ENCODE data around the gene ASIC2. TPM values are rescaled to one million over a fixed set of nuclear protein-coding genes. Genes with fewer than 3 reads are reported as not detected.

ASIC2 gene
- total and polyA plus RNA-seq, 2 donors (not counting 3 experiments of a cell fraction or from before 2014, with no cell fraction given) = not detected

DNA sequence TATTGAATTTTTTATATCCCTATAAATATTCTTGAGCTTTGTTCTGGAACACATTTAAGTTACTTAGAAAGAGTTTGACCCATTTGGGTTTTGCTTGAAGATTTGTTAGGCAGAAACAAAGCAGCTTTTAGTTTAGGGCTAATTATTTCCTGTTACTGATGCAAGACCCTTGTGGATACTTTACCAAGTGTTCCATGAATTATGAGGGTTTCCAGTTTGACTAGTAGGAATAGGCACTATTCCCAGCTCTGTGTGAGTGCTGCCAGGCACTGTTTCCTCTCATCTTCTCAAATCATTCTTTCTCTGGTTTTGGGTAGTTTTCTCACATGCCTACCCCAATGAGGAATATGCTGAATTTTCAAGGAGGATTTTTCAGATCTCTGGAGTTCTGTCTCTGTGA is 221.4 kb downstream of the ASIC2 start:
- Histone ChIP-seq H3K9ac (replicated peaks; ENCODE audit: extremely low read depth, insufficient read depth, low read length) (no peak overlapping the region), H3K27me3 (ENCODE audit: control insufficient read depth in 2 of 2, insufficient read depth in 2 of 2, low read length in 2 of 2) (no peaks in the 10 kb centered on the region), H3K4me1 (ENCODE audit: control insufficient read depth, extremely low read depth, insufficient read depth, low read length) (no peaks in the 10 kb centered on the region), H3K9me3 (replicated peaks; ENCODE audit: control insufficient read depth, insufficient read depth, low read length) (no peaks in the 10 kb centered on the region), H3K79me2 (ENCODE audit: control insufficient read depth, insufficient read depth, low read length) (no peaks in the 10 kb centered on the region), H3K4me2 (ENCODE audit: insufficient read depth, low read length) (no peak overlapping the region), H4K20me1 (replicated peaks; ENCODE audit: control insufficient read depth, extremely low read depth, insufficient read depth, low read length) (no peaks in the 10 kb centered on the region), H2AFZ (ENCODE audit: low read depth, low read length) (no peak overlapping the region), H3K36me3 (ENCODE audit: control insufficient read depth in 2 of 2, extremely low read depth in 1 of 2, insufficient read depth in 2 of 2, low read length in 2 of 2) (no peaks in the 10 kb centered on the region), H3K9me1 (replicated peaks; ENCODE audit: control insufficient read depth, extremely low read depth, insufficient read depth, low read length) (no peaks in the 10 kb centered on the region), H3K4me3 (replicated peaks in 1 of 3; ENCODE audit: insufficient read depth in 1 of 3, low read depth in 1 of 3, low read length in 3 of 3) (no peak overlapping the region), H3K27ac (ENCODE audit: insufficient read depth, low read depth, low read length) (no peak overlapping the region)
- intact Hi-C loops (cut with micrococcal nuclease) (no loop called here), dilution Hi-C loops (cut with MboI; ENCODE audit: extremely low pct_ligation_motif_present, low sequenced_read_pairs) (no loop called here)
- POLR2A ChIA-PET = no interaction called here
- CTCF ChIA-PET = no interaction called here
- no TSS peak for BruUV-seq (replicated peaks)
- TF ChIP-seq GATA2 (IDR thresholded peaks at IDR 0.05; ENCODE audit: insufficient read depth, insufficient read length, low read depth, low read length) (no peak), POLR2A (IDR thresholded peaks at IDR 0.05; ENCODE audit: low read depth, low read length) (no peak), JUN (IDR thresholded peaks at IDR 0.05; ENCODE audit: borderline replicate concordance, insufficient read depth, insufficient read length, low read depth) (no peak), EZH2 (IDR thresholded peaks at IDR 0.05; ENCODE audit: borderline replicate concordance, low read depth, low read length, severe bottlenecking) (no peak), MYC (IDR thresholded peaks at IDR 0.05; ENCODE audit: low read depth, low read length) (no peak), POLR2AphosphoS5 (IDR thresholded peaks at IDR 0.05; ENCODE audit: insufficient read depth, low read depth, low read length) (no peak), FOS (IDR thresholded peaks at IDR 0.05; ENCODE audit: borderline replicate concordance, insufficient read depth, low read length) (no peak)
- TF ChIP-seq, protein P1, sequence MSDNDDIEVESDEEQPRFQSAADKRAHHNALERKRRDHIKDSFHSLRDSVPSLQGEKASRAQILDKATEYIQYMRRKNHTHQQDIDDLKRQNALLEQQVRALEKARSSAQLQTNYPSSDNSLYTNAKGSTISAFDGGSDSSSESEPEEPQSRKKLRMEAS (IDR thresholded peaks at IDR 0.05; ENCODE audit: insufficient read depth, insufficient read length) = no peak
- TF ChIP-seq, protein P2, sequence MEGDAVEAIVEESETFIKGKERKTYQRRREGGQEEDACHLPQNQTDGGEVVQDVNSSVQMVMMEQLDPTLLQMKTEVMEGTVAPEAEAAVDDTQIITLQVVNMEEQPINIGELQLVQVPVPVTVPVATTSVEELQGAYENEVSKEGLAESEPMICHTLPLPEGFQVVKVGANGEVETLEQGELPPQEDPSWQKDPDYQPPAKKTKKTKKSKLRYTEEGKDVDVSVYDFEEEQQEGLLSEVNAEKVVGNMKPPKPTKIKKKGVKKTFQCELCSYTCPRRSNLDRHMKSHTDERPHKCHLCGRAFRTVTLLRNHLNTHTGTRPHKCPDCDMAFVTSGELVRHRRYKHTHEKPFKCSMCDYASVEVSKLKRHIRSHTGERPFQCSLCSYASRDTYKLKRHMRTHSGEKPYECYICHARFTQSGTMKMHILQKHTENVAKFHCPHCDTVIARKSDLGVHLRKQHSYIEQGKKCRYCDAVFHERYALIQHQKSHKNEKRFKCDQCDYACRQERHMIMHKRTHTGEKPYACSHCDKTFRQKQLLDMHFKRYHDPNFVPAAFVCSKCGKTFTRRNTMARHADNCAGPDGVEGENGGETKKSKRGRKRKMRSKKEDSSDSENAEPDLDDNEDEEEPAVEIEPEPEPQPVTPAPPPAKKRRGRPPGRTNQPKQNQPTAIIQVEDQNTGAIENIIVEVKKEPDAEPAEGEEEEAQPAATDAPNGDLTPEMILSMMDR (IDR thresholded peaks at IDR 0.05; ENCODE audit: extremely low read depth in 1 of 2, insufficient read depth in 1 of 2, low read depth in 1 of 2, low read length in 2 of 2) = no peak
- no peak for FAIRE-seq
- no peak for DNase-seq (ENCODE audit: low read depth, low spot score)

Measured in endothelial cell of umbilical vein (primary cell).